Ascending aorta (tissue), 2 donors: Measurements from ENCODE around the gene PDZRN4. TPM values are rescaled to one million over a fixed set of nuclear protein-coding genes. Genes with fewer than 3 reads are reported as not detected.

Experiments
- DNase-seq, 2 donors: peaks; one replicate each; pipeline ENCODE4 v3.0.0-alpha.2; 2019; ENCODE audit warnings: low spot score in 2 of 2
- H3K27ac ChIP-seq, 2 donors: fragments of 200-600 bp; sonication (generic); one replicate each; pipeline ENCODE4 v1.5.1; 2016 to 2017; ENCODE audit warnings: mild to moderate bottlenecking in 1 of 2
- H3K27me3 ChIP-seq: fragments of 200-600 bp; sonication (generic); one replicate; pipeline ENCODE4 v1.5.1; 2017
- H3K36me3 ChIP-seq, 2 donors: fragments of 200-600 bp; sonication (generic); one replicate each; pipeline ENCODE4 v1.5.1; 2016
- H3K4me1 ChIP-seq, 2 donors: fragments of 200-600 bp; sonication (generic); one replicate each; pipeline ENCODE4 v1.5.1; 2016 to 2017; ENCODE audit warnings: mild to moderate bottlenecking in 1 of 2
- H3K4me3 ChIP-seq, 2 donors: fragments of 200-600 bp; sonication (generic); one replicate each; pipeline ENCODE4 v1.5.1; 2016 to 2017; ENCODE audit warnings: mild to moderate bottlenecking in 1 of 2
- H3K9me3 ChIP-seq, 2 donors: fragments of 200-600 bp; sonication (generic); one replicate each; pipeline ENCODE4 v1.5.1; 2016
- intact Hi-C: fragments of 100-400 bp; cut with DNase I; formaldehyde crosslinking; loops from one replicate; pipeline ENCODE4 v1.15.1; 2023
- total RNA-seq: library from RNA; depleted of rRNA; stranded (reverse); fragments of >200 nt; gene quantifications from one replicate; pipeline ENCODE4 v1.1.0, GENCODE V29; 2016
- TF ChIP-seq, protein P1 (sequence below), 3 experiments: fragments of 200-600 bp in 2 of 3; fragments of 450-650 bp in 1 of 3; sonication (generic) in 2 of 3; IDR thresholded peaks; one replicate each; pipeline ENCODE4 v1.5.1; 2016 to 2019; ENCODE audit warnings: antibody characterized with exemption in 3 of 3, mild to moderate bottlenecking in 1 of 3, moderate library complexity in 1 of 3

Gene PDZRN4
- total RNA-seq, 1 donor from 2014 or later, result 1.3 TPM

- Histone ChIP-seq H3K27ac (no peak overlapping the region), H3K4me1 (no peaks in the 10 kb centered on the region), H3K27me3 (no peaks in the 10 kb centered on the region), H3K9me3 (no peaks in the 10 kb centered on the region), H3K36me3 (no peaks in the 10 kb centered on the region), H3K4me3 (no peak overlapping the region)
- DNase-seq, result no peak
- TF ChIP-seq, protein P1, sequence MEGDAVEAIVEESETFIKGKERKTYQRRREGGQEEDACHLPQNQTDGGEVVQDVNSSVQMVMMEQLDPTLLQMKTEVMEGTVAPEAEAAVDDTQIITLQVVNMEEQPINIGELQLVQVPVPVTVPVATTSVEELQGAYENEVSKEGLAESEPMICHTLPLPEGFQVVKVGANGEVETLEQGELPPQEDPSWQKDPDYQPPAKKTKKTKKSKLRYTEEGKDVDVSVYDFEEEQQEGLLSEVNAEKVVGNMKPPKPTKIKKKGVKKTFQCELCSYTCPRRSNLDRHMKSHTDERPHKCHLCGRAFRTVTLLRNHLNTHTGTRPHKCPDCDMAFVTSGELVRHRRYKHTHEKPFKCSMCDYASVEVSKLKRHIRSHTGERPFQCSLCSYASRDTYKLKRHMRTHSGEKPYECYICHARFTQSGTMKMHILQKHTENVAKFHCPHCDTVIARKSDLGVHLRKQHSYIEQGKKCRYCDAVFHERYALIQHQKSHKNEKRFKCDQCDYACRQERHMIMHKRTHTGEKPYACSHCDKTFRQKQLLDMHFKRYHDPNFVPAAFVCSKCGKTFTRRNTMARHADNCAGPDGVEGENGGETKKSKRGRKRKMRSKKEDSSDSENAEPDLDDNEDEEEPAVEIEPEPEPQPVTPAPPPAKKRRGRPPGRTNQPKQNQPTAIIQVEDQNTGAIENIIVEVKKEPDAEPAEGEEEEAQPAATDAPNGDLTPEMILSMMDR (IDR thresholded peaks at IDR 0.05), result no peak
- intact Hi-C loops, result no loop called here
Measured at GRCh38 chr12:41402801-41403200, 214.7 kb downstream of the PDZRN4 start.

- intact Hi-C loops, result no loop called here
- Histone ChIP-seq H3K9me3 (no peaks in the 10 kb centered on the region), H3K4me1 (no peaks in the 10 kb centered on the region)
Measured at GRCh38 chr12:41407232-41407799, 219.2 kb downstream of the PDZRN4 start.

GRCh38 chr12:41409628-41410027 lies 221.5 kb downstream of the PDZRN4 start:
- TF ChIP-seq, protein P1 (IDR thresholded peaks at IDR 0.05), result no peak
- intact Hi-C loops, result no loop called here
- Histone ChIP-seq H3K27me3 (no peaks in the 10 kb centered on the region), H3K4me1 (no peaks in the 10 kb centered on the region), H3K9me3 (peaks cover 4 to 15% of the 10 kb centered on the region in 2 donors), H3K4me3 (no peak overlapping the region), H3K27ac (no peak overlapping the region), H3K36me3 (no peaks in the 10 kb centered on the region)
- DNase-seq, result no peak

More at GRCh38 chr12:41407232-41407799, 219.2 kb downstream of the PDZRN4 start:
- TF ChIP-seq, protein P1 (IDR thresholded peaks at IDR 0.05), result no peak
- DNase-seq, result no peak
- Histone ChIP-seq H3K27ac (no peak overlapping the region), H3K27me3 (no peaks in the 10 kb centered on the region), H3K36me3 (no peaks in the 10 kb centered on the region), H3K4me3 (no peak overlapping the region)

DNA sequence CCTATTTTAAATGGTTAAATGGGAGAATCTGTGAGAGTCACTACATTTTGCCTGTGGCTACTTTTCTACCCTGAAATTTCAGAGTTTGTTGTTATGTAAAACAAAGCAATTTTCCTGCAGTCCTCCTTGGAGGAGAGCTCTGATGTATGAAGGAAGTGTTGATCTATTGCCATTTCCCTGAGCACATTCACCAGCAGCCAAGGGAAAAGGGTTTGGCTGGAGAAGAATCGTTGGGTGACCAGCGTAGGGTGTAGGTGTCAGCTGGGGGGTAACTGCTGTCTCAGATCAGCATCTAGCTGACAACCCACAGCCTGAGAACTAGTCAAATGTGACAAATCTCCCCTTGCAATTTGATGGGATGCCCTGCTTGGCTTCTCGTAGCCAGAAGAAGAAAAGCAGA lies 230.5 kb downstream of the PDZRN4 start:
- H3K9me3 ChIP-seq, result peaks cover 4 to 8% of the 10 kb centered on the region in 2 donors
- H3K36me3 ChIP-seq, result no peaks in the 10 kb centered on the region
- no peak for DNase-seq
- no peaks in the 10 kb centered on the region for H3K27me3 ChIP-seq
- intact Hi-C loops, result no loop called here
- no peaks in the 10 kb centered on the region for H3K4me1 ChIP-seq
- no peak overlapping the region for H3K4me3 ChIP-seq
- H3K27ac ChIP-seq, result no peak overlapping the region
- TF ChIP-seq, protein P1 (IDR thresholded peaks at IDR 0.05), result no peak

DNA sequence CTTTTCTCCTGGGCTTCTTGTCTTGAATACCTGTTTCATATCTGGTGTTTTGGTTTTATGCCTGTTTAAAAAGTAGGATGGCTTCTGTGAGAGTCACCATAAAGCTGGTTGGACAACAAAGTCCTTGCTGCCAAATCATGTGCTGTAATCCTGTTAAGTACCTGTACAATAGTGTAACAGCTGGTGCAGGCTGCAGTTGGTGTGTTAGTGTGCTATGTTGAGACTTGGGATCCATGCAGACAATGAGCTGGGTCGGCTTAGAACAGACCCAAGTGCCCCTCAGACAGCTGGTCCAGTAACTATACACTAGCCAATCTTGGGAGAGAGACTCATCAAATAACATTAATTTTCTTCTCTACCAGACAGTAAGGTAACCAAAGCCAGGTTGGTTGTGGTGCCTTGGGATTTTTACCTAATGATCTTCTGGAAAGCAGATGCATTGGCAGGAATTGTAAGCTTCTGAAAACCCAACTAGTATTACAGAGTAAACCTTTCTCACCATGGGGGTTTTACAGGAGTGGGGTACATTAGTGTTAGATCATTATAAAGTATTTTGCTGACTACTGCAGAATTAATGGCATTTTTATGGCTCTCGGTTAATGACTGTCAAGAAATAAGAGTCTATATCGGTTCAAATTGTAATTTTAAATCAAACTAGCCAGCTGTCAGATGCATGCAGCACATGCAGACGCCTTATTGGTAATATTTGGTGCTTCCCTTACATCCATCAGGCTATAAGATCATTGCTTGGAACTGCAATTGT lies 231.2 kb downstream of the PDZRN4 start:
- no peak overlapping the region for H3K27ac ChIP-seq
- no peaks in the 10 kb centered on the region for H3K36me3 ChIP-seq
- no peak for DNase-seq
- H3K4me3 ChIP-seq, result no peak overlapping the region
- H3K4me1 ChIP-seq, result no peaks in the 10 kb centered on the region
- H3K27me3 ChIP-seq, result no peaks in the 10 kb centered on the region
- TF ChIP-seq, protein P1 (IDR thresholded peaks at IDR 0.05), result no peak
- intact Hi-C loops, result no loop called here
- H3K9me3 ChIP-seq, result peaks cover 0 to 1% of the 10 kb centered on the region in 2 donors
